HepG2 (cell line): ENCODE measurements around the gene RBBP8NL. TPM values are rescaled to one million over a fixed set of nuclear protein-coding genes. Genes with fewer than 3 reads are reported as not detected.

ENCODE experiments used
- FOXO4 ChIP-seq: sonication (generic); formaldehyde crosslinking; conservative IDR thresholded peaks from 2 replicates; pipeline ENCODE4 v1.8.1; 2023; ENCODE audit warnings: missing genetic modification reagents
- IKZF1 ChIP-seq: fragments of 450-650 bp; IDR thresholded peaks from 2 replicates; pipeline ENCODE4 v1.7.1; 2016
- KAT2B ChIP-seq: fragments of 150-350 bp; IDR thresholded peaks from 2 replicates; pipeline ENCODE4 v1.6.1; 2014; ENCODE audit warnings: low read depth, low read length, borderline replicate concordance
- MAFG ChIP-seq: sonication (generic); formaldehyde crosslinking; IDR thresholded peaks from 2 replicates; pipeline ENCODE4 v1.5.1; 2020; ENCODE audit warnings: mild to moderate bottlenecking, missing genetic modification reagents
- RFXAP ChIP-seq: sonication (generic); formaldehyde crosslinking; IDR thresholded peaks from 2 replicates; pipeline ENCODE4 v1.4.0; 2020; ENCODE audit warnings: missing genetic modification reagents, borderline replicate concordance
- ZMAT3 ChIP-seq: sonication (generic); formaldehyde crosslinking; conservative IDR thresholded peaks from 2 replicates; pipeline ENCODE4 v1.7.0; 2021; ENCODE audit warnings: missing genetic modification reagents
- ZNF12 ChIP-seq: sonication (generic); formaldehyde crosslinking; IDR thresholded peaks from 2 replicates; pipeline ENCODE4 v1.5.0; 2020; ENCODE audit warnings: missing genetic modification reagents
- polyA plus RNA-seq, 8 experiments: library from polyadenylated mRNA; depleted of rRNA in 3 of 8; stranded (reverse) in 7 of 8; unstranded in 1 of 8; fragments of >200 nt; fragmentation: Illumina TruSeq in 4 of 8; extraction: Trizol in 4 of 8; gene quantifications; 2 replicates each; pipeline versions ENCODE4 v1.2.1 to v1.2.3, GENCODE V29; 2011 to 2016; ENCODE audit warnings: low read depth in 4 of 8, missing spikeins in 1 of 8, mixed read lengths in 1 of 8; ENCODE audit not compliant: insufficient read depth in 1 of 8
- total RNA-seq, 5 experiments: library from RNA; depleted of rRNA; stranded (reverse); fragments of >200 nt; fragmentation: Illumina TruSeq; extraction: Trizol; gene quantifications; 2 replicates each; pipeline ENCODE4 v1.2.3, GENCODE V29; 2016; ENCODE audit warnings: low read depth in 1 of 5
- TF ChIP-seq, protein P1 (sequence below): sonication (generic); formaldehyde crosslinking; IDR thresholded peaks from 2 replicates; pipeline ENCODE4 v1.5.0; 2020; ENCODE audit warnings: missing genetic modification reagents
- TF ChIP-seq, protein P2 (sequence below): sonication (generic); formaldehyde crosslinking; IDR thresholded peaks from 2 replicates; pipeline ENCODE4 v1.4.0; 2020; ENCODE audit warnings: mild to moderate bottlenecking, missing genetic modification reagents
- TF ChIP-seq, protein P3 (sequence below): sonication (generic); formaldehyde crosslinking; IDR thresholded peaks from 2 replicates; pipeline ENCODE4 v1.4.0; 2020; ENCODE audit warnings: missing genetic modification reagents
- TF ChIP-seq, protein P4 (sequence below): sonication (generic); formaldehyde crosslinking; IDR thresholded peaks from 2 replicates; pipeline ENCODE4 v1.5.0; 2020; ENCODE audit warnings: missing genetic modification reagents
- TF ChIP-seq, protein P5 (sequence below): fragments of 450-650 bp; IDR thresholded peaks from 2 replicates; pipeline ENCODE4 v1.6.1; 2017; ENCODE audit warnings: mild to moderate bottlenecking

The RBBP8NL gene
- total and polyA plus RNA-seq, 2 of the 13 experiments (the other 11 are each of a cell fraction or from before 2014, with no cell fraction given) = 0.69 to 0.86 TPM

DNA sequence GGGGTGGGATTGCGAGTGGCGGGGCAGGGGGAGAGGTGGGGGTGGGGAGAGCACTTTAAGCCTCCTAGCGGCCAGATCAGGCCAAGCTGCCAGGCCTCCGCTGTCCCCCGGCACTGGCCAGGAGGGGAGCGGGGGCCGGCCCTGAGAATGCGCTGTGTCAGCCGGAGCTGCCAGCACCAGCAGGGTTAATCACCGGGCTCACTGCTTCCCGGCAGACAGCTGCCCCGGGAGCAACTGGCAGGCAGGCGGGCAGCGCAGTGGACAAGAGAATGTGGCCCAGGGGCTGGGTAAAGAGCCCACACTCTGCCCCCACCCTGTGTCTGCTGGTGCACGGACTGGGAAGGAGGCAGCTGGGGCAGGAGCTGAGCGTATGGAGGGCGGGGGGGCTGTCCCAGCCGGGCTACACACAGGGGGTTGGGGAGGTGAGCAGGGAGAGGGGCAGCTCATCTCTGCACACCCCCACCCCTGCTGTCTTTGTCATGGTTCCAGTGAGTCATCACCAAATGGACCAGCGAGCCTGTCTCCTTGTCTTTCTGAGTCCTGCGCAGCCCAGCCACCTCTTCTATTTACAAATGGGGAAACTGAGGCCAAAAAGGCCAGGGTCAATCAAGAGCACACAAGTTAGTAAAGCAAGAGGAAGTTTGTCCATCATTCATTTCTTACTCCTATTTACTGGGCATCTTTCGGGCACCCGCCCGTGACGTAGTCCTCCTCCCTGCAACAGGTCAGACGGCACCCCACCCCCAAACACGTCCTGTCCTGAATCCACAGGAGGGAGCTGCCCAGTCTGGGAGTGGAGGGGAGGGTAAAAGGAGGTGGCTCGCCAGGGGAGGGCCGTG is 58.1 kb downstream of the RBBP8NL start (continued):
- TF ChIP-seq, protein P1, sequence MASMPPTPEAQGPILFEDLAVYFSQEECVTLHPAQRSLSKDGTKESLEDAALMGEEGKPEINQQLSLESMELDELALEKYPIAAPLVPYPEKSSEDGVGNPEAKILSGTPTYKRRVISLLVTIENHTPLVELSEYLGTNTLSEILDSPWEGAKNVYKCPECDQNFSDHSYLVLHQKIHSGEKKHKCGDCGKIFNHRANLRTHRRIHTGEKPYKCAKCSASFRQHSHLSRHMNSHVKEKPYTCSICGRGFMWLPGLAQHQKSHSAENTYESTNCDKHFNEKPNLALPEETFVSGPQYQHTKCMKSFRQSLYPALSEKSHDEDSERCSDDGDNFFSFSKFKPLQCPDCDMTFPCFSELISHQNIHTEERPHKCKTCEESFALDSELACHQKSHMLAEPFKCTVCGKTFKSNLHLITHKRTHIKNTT (CRISPR knock-in tag) = no peak
- TF ChIP-seq KAT2B = no peak
- TF ChIP-seq, protein P2, sequence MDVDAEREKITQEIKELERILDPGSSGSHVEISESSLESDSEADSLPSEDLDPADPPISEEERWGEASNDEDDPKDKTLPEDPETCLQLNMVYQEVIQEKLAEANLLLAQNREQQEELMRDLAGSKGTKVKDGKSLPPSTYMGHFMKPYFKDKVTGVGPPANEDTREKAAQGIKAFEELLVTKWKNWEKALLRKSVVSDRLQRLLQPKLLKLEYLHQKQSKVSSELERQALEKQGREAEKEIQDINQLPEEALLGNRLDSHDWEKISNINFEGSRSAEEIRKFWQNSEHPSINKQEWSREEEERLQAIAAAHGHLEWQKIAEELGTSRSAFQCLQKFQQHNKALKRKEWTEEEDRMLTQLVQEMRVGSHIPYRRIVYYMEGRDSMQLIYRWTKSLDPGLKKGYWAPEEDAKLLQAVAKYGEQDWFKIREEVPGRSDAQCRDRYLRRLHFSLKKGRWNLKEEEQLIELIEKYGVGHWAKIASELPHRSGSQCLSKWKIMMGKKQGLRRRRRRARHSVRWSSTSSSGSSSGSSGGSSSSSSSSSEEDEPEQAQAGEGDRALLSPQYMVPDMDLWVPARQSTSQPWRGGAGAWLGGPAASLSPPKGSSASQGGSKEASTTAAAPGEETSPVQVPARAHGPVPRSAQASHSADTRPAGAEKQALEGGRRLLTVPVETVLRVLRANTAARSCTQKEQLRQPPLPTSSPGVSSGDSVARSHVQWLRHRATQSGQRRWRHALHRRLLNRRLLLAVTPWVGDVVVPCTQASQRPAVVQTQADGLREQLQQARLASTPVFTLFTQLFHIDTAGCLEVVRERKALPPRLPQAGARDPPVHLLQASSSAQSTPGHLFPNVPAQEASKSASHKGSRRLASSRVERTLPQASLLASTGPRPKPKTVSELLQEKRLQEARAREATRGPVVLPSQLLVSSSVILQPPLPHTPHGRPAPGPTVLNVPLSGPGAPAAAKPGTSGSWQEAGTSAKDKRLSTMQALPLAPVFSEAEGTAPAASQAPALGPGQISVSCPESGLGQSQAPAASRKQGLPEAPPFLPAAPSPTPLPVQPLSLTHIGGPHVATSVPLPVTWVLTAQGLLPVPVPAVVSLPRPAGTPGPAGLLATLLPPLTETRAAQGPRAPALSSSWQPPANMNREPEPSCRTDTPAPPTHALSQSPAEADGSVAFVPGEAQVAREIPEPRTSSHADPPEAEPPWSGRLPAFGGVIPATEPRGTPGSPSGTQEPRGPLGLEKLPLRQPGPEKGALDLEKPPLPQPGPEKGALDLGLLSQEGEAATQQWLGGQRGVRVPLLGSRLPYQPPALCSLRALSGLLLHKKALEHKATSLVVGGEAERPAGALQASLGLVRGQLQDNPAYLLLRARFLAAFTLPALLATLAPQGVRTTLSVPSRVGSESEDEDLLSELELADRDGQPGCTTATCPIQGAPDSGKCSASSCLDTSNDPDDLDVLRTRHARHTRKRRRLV = no peak
- TF ChIP-seq FOXO4 (CRISPR knock-in tag) = no peak
- peak; percentile 41; the same call in 1 of the 2 replicates for TF ChIP-seq RFXAP (CRISPR knock-in tag)
- peak; percentile 46; the same call in 1 of the 2 replicates for TF ChIP-seq ZMAT3 (CRISPR knock-in tag)
- TF ChIP-seq, protein P3, sequence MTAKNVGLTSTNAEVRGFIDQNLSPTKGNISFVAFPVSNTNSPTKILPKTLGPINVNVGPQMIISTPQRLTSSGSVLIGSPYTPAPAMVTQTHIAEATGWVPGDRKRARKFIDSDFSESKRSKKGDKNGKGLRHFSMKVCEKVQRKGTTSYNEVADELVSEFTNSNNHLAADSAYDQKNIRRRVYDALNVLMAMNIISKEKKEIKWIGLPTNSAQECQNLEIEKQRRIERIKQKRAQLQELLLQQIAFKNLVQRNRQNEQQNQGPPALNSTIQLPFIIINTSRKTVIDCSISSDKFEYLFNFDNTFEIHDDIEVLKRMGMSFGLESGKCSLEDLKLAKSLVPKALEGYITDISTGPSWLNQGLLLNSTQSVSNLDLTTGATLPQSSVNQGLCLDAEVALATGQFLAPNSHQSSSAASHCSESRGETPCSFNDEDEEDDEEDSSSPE (CRISPR knock-in tag) = 0 out of 2 replicates have a peak, but pooled peaks have one; percentile 3
- TF ChIP-seq, protein P4, sequence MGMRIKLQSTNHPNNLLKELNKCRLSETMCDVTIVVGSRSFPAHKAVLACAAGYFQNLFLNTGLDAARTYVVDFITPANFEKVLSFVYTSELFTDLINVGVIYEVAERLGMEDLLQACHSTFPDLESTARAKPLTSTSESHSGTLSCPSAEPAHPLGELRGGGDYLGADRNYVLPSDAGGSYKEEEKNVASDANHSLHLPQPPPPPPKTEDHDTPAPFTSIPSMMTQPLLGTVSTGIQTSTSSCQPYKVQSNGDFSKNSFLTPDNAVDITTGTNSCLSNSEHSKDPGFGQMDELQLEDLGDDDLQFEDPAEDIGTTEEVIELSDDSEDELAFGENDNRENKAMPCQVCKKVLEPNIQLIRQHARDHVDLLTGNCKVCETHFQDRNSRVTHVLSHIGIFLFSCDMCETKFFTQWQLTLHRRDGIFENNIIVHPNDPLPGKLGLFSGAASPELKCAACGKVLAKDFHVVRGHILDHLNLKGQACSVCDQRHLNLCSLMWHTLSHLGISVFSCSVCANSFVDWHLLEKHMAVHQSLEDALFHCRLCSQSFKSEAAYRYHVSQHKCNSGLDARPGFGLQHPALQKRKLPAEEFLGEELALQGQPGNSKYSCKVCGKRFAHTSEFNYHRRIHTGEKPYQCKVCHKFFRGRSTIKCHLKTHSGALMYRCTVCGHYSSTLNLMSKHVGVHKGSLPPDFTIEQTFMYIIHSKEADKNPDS = no peak; the same call in 1 of the 2 replicates
- TF ChIP-seq MAFG (CRISPR knock-in tag) = peak; percentile 84
- no peak for TF ChIP-seq IKZF1
- TF ChIP-seq ZNF12 (CRISPR knock-in tag) = 0 out of 2 replicates have a peak, but pooled peaks have one; percentile 22
- TF ChIP-seq, protein P5, sequence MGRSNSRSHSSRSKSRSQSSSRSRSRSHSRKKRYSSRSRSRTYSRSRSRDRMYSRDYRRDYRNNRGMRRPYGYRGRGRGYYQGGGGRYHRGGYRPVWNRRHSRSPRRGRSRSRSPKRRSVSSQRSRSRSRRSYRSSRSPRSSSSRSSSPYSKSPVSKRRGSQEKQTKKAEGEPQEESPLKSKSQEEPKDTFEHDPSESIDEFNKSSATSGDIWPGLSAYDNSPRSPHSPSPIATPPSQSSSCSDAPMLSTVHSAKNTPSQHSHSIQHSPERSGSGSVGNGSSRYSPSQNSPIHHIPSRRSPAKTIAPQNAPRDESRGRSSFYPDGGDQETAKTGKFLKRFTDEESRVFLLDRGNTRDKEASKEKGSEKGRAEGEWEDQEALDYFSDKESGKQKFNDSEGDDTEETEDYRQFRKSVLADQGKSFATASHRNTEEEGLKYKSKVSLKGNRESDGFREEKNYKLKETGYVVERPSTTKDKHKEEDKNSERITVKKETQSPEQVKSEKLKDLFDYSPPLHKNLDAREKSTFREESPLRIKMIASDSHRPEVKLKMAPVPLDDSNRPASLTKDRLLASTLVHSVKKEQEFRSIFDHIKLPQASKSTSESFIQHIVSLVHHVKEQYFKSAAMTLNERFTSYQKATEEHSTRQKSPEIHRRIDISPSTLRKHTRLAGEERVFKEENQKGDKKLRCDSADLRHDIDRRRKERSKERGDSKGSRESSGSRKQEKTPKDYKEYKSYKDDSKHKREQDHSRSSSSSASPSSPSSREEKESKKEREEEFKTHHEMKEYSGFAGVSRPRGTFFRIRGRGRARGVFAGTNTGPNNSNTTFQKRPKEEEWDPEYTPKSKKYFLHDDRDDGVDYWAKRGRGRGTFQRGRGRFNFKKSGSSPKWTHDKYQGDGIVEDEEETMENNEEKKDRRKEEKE = no peak
